HG03280 (cell line): Measurements from ENCODE around the gene NLE1.

Experiments
- ATAC-seq: cut with Tn5 transposase; IDR thresholded peaks from one replicate; pipeline ENCODE4 v1.9.1; 2021; ENCODE audit warnings: mild to moderate bottlenecking, moderate library complexity; ENCODE audit not compliant: unreplicated experiment

The NLE1 gene

DNA sequence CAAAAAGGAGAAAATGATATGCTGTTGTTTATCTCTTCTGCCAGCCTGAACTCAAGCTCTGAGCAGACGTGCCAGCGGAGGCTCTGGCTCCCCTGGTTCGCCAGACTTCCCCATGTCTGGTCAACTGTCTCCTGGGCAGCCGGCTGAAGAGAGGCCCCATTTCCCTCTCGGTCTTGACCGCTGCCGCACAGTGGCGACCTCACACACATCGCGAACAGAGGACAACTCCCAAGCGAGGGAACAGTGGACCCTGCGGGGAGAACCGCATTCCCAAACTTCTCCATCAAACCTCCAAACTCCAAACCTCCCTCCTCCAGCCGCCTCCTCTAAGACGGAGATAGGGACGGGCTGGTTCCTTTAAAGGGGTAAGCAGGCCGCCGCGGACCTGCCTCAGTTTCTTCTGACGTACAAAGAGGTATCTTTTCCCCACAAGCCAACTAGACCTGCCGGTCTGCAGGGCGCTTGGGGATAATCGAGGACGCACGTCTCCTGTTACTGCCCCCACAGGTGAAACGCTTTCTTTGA is 53.7 kb downstream of the NLE1 start:
- no peak for ATAC-seq

GRCh38 chr17:35087731-35088355 is 54.3 kb downstream of the NLE1 start:
- ATAC-seq, result no peak

DNA sequence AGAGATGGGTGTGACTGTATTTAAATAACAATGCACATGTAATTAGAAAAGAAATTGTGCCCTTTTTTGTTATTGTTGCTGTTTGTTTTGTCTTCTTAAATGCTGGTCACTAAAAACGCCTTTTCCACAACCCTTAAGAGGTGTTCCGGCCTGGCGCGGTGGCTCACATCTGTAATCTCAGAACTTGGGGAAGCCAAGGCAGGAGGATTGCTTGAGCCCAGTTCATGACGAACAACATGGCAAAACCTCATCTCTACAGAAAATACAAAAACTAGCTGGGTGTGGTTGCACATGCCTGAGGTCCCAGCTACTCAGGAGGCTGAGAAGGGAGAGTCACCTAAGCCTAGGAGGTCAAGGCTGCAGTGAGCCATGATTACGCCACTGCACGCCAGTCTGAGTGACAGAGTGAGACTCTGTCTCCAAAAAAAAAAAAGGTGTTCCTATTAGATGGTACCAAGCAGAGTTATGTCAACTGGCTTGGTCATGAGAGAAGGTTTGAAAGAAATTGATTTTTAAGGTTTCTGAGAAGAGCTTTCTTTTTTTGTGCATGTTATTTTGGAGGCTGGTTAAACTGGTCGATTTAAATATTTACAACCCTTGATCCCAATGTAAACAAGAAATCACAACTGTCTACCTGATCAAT is 55.1 kb downstream of the NLE1 start:
- ATAC-seq, result no peak

GRCh38 chr17:35086164-35086563 is 55.9 kb downstream of the NLE1 start:
- no peak for ATAC-seq

DNA sequence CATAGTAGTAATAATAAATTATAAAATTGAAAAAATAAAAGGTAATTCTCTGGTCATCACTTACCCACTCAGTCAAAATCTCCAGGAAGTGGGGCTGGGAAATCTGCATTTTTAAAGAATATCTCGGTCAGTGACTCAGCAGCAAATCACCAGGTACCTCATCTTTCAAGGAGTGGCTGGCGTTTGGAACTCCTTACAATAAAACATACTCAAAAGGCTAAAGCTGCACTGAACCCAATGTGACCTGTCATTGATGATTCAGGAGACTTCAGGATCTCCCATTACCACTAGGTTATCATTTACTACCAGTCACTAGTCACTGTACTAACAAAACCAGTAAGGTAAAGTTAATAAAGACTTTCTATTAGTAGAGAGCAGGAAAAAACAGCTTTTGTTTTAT is 57.1 kb downstream of the NLE1 start:
- ATAC-seq, result no peak

GRCh38 chr17:35083071-35083470 is 59.0 kb downstream of the NLE1 start:
- no peak for ATAC-seq

DNA sequence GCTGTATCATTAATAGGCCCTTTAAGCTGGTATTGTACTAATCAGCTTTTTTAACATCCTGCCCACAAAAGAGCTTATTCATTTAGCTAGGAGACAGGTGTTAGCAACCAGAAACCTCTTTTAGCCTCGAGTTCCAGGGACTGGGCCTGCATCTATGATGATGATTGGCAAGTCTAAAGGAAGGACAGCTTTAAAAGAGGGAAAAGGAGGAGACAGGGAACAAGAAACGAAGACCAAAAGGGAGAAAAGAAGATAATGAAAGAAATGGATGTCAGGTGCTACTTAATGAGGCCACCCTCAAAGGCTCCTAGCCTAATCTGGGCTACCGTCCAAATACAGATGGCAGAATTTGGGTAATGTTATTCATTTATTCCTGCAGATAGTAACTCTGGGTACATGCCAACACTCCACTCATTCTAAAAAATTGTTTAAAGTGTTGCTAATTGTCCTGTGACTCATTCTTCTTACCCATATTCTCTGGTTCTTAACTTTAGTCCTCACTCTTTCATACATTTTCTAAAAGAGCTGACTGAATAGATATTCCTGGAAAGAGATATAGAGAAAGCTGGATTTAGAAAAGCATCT is 59.9 kb downstream of the NLE1 start:
- no peak for ATAC-seq

DNA sequence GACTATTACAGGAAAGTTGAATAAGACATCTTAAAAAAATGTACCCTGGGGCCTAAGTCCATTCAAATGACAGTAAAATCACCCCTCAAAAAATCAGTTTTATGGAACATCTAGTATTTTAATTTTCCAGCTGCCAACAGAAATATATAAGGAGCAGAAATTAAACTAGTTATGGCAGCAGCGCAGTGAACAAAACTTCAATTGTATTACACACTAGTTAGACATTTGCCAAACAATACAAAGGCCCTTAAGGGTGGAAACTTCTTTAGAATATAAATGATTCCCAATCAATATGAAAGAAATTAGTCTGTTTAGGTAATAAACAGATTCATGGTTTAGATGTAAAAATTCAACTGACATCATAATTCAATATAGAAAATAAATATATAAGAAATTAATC is 60.5 kb downstream of the NLE1 start:
- no peak for ATAC-seq

- ATAC-seq, result no peak
Observed at GRCh38 chr17:35080536-35080935, 61.6 kb downstream of the NLE1 start.

DNA sequence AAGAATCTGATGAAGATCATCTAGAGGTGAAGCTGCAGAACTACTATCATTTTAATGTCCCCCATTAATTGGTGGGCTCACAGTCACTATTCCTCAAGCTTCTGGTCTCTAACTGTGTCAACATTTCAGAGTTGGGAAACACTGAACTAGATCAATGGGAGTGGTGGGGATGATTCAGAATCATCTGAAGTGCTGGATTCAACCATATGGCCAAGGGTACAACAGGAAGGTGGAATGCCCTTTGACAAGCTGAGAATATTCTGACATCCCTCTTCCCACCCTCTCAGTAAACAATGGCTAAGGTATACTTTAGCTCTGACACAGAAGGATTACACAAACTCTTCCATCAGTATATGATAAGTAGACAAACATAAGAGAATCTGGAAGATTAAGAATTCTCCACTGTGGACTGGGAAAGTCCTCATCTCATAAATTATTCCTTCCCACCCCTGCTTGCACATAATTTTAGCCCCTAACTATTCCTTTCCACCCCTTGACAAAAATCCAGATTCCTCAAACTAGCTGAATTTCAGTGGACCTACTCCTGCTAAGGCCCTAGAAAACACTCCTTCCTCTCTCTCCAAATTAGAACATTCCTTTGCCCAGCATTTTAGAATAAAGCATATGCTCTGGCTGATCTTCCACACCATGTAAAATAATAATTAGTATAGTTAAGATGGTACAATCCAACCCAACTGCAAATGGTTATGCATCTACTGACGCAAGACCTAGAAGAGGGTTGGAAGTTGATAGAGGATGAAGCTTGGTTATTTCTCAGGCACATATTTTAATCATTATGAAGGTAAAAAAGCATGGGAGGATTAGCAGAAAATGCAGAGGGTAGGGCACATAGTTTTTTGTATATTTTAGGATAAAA is 62.3 kb downstream of the NLE1 start:
- no peak for ATAC-seq
